Germinal center (tissue), 1 donor: ENCODE data around the gene SPPL2A.
A peak's percentile ranks its signal among the peaks of the same experiment; 100 is the strongest.
"Not testable (repeated sequence)": the region's sequence is repeated elsewhere in the genome, so short reads cannot be mapped to it uniquely, and the experiment has no call there.

ENCODE experiments used
- DNase-seq: peaks from one replicate; pipeline ENCODE4 v3.0.0; 2012; ENCODE audit warnings: mixed read lengths, low spot score

The SPPL2A gene, protein sequence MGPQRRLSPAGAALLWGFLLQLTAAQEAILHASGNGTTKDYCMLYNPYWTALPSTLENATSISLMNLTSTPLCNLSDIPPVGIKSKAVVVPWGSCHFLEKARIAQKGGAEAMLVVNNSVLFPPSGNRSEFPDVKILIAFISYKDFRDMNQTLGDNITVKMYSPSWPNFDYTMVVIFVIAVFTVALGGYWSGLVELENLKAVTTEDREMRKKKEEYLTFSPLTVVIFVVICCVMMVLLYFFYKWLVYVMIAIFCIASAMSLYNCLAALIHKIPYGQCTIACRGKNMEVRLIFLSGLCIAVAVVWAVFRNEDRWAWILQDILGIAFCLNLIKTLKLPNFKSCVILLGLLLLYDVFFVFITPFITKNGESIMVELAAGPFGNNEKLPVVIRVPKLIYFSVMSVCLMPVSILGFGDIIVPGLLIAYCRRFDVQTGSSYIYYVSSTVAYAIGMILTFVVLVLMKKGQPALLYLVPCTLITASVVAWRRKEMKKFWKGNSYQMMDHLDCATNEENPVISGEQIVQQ

DNA sequence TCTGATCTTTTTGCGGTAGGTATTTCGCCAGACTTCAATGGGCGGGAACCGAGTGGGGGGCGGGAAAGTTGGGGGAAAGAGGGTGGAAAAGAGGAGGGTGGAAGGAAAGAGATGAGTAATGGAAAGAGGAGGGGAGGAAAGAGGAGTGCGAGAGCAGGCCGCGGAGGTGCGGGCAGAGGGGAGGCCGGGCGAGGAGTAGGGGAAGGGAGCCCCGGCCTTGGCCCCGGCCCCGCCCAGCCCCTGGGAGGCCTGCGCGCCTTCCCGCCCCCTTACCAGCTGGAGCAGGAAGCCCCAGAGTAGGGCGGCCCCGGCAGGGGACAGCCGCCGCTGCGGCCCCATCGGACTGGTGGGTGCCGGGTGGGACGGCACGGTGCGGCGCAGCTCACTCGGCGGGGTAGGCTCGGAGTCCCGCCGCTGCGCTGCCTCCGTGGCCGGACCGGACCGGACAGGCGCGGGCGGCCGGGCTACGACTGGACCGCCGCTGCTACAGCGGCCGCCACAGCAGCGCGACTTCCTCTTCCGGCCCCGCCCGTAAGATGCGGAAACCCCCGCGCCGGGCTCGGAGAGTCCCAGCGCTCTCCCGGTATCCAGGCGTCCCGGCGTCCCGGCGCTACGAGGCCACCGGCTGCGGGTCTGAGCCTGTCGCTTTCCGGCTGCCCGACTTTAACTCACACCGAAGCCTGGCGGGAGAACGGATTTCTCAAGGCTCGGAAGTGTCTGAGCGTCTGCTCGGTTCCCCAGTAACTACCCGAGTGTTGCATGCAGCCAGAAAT, at the start of gene SPPL2A:
SPPL2A (minus strand) TSS at position 512 of the 773 bp plus-strand sequence; CDS start at position 339, 173 bp downstream.
- peak; percentile 93 for DNase-seq

DNA sequence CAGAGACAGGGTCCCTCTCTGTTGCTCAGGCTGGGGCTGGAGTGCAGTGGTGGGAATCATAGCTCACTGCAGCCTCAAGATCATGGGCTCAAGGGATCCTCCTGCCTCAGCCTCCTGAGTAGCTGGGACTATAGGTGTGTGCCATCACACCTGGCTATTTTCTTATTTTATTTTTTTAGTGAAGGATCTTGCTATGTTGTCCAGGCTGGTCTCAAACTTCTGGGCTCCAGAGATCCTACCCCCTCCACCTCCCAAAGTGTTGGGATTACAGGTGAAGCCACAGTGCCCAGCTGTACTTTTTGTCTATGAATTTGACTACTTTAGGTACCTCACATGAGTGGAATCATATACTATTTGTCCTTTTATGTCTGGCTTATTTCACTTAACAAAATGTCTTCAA, 49.1 kb upstream of the SPPL2A start:
- DNase-seq = no peak

DNA sequence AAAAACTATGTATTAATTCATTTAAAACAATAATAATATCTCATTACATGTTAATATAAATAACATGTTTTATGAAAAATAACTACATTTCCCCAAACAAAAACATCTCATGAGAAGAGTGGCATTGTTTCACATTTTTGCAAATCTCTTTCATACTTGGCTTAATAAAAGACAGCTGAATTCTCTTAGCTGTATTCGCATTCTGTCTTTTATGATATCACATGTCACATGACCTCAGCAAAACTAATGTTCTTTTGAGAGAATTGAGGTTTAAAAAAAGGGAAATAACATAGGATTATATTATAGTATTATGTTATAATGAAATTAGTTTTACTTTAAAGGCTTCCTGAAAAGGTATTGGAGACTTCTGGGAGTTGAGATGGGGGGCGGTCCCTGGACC, 48.4 kb upstream of the SPPL2A start:
- no peak for DNase-seq

DNA sequence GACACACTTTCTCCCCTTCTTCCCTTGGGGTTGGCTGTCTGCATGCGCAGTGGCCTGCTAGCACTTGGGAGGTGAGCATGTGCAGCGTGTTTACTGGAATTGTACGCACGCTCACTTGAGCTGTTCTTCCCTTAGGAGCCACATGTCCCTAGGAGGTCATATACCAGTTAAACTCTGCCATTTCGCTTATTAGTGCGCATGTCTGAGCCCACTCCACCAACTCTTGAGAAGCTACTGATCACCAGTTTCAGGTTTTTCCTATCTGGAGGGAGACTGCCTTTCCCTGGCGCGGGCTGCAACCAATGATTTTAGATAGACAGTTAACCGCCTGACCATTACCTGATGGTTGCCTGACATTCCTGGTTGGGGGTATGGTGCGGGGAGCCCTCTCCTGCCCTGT, 47.6 kb upstream of the SPPL2A start:
- no peak for DNase-seq

DNA sequence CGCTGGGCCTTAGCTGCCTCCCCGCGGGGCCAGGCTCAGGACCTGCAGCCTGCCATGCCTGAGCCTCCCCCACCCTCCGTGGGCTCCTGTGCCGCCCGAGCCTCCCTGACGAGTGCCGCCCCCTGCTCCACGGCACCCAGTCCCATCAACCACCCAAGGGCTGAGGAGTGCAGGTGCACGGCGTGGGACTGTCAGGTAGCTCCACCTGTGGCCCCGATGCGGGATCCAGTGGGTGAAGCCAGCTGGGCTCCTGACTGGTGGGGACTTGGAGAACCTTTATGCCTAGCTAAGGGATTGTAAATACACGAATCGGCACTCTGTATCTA, 46.6 kb upstream of the SPPL2A start:
- not testable (repeated sequence) for DNase-seq

DNA sequence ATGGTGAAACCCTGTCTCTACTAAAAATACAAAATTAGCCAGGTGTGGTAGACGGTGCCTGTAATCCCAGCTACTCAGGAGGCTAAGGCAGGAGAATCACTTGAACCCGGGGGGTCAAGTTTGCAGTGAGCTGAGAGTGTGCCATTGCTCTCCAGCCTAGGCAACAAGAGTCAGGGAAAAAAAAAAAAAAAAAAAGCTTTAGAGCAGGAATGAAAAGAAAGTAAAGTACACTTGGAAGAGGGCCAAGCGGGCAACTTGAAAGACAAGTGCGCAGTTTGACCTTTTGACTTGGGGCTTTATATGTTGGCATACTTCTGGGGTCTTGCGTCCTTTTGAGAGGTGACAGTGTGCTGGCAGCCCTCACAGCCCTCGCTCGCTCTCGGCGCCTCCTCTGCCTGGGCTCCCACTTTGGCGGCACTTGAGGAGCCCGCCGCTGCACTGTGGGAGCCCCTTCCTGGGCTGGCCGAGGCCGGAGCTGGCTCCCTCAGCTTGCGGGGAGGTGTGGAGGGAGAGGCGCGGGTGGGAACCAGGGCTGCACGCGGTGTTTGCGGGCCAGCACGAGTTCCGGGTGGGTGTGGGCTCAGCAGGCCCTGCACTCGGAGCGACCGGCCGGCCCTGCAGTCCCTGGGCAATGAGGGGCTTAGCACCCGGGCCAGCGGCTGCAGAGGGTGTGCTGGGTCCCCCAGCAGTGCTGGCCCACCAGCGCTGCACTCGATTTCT, 46.1 kb upstream of the SPPL2A start:
- DNase-seq = not testable (repeated sequence)

DNA sequence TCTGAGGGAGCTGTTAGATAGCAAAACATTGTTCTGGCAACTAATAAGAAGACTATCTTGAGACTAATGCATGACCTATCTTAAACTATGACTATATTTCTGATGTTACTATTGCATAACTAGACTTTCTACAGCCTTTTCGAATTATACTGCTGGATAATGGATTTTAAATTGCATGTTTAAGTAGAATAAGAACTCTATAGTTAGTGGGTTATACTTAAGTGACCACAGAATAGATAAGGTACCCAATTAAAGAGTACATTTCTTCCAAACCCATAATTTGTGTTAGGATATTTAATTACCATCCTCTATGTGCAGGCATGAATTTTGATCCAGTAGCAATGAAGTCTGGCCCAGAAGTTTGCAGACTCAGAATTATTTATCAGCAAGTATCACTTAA, 44.6 kb upstream of the SPPL2A start:
- DNase-seq = no peak

DNA sequence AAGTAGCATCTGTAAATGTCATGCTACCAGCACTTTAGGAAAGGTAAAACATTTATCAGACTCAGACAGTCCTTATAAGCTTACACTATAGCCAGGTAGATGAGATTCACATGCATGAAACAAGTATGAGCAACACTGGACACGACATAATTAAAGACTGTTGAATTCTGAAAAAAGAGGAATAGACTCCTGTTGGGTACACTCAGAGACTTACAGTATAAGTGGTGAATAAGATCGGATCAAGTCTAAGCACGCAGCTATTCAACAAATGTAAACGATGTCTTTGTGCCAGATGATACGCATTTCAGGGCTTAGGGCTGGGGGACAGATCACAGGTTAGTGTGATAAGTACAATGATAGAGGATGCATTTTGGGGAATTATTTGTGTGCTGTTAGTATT, 43.2 kb upstream of the SPPL2A start:
- no peak for DNase-seq

DNA sequence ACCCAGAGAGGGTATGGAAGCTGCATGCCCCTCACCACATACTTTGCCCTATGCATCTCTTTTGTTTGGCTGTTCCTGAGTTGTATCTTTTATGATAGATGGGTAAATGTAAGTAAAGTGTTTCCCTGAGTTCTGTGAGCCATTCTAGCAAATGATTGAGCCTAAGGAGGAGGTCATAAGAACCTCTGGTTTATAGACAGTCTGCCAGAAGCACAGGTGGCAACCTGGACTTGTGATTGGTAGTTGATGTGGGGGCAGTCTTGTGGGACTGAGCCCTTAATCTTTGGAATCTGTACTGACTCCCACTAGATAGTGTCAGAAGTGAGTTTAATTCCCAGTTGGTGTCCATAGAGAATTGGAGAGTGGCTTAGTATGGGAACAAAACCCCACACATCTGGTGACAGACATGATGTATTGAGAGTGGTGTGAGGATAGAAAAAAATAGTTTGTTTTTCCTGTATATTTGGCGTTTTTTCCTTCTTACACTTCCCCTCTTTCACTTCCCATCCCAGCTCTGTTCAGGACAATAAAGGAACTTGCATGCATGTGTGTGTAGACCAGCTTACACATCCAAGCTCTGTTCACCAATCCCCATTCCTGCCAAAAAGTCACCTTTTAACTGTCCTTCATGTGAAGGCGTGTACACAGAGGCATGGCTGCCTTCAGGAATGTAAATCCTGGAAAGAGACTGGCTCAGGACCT, 38.1 kb upstream of the SPPL2A start:
- DNase-seq = no peak

DNA sequence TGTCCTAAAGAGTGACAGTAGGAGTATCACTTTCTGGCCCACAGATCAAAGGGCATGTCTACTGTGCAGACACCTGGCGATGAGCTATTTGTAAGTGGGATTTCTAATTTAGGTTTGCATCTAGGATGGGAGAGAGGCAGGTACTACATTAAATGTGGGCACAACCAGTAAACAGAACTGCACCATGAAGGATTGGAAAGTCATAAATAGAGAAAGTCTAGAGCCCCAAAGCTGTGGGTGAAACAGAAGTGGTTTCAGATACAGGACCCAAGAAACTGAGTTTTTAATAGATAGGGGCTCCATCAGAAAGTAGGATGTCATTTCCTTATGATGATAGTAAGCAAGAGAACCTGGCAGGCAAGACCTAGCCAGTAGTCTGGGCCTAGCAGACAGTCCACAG, 35.2 kb upstream of the SPPL2A start:
- DNase-seq = no peak

DNA sequence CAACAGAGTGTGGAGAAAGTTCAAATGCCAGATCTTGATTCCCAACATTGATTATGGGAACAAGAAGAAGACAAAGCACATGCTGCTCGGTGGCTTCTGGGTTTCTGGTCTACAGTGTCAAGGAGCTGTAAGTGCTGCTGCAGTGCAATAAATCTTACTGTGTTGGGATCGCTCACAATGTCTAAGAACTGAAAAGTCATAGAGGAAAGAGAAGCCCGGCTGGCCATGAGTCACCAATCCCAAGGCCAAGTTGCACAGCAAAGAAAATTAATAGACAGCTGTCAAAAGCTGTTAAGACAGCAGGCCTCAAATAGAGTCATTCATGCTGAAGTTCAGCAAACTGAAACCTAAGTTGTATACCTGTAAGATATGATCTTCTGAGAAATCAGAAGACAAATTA, 33.2 kb upstream of the SPPL2A start:
- no peak for DNase-seq

DNA sequence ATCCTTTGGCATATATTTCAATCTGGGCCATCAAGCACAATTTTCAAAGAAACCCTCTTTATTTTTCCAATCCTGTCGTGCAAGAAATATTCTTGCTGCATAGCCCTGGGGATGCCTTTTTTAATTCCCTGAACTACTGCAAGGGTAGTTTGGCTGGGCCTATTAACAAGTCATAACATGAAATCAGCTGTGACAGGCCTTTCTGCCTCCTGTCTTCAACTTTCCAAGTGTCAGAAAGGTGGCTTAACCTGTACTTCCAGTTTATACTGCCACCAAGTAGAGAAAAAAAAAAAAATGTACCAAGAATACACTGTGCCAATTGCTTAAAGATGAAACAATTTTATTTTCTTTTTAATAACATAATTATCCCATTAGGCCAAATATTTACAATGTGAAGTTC, 32.4 kb upstream of the SPPL2A start:
- DNase-seq = no peak

DNA sequence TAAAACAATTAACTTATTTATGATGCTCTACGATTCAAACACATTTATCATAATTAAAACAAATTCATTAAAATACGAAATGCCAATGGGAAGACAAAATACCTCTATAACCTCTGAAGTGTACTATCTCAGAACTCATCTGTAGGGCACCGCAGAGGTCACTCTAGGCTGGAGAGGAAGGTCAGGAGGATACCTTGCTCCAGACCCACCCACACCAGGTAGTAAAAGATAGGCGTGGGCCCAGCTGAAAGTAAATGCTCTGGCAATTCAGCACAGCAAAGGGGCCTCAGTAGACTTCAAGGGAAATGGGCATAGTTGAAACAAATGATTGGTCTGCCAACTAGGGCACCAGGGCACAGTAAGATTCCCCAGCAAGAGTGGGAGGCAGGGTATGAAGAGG, 26.0 kb upstream of the SPPL2A start:
- DNase-seq = no peak

DNA sequence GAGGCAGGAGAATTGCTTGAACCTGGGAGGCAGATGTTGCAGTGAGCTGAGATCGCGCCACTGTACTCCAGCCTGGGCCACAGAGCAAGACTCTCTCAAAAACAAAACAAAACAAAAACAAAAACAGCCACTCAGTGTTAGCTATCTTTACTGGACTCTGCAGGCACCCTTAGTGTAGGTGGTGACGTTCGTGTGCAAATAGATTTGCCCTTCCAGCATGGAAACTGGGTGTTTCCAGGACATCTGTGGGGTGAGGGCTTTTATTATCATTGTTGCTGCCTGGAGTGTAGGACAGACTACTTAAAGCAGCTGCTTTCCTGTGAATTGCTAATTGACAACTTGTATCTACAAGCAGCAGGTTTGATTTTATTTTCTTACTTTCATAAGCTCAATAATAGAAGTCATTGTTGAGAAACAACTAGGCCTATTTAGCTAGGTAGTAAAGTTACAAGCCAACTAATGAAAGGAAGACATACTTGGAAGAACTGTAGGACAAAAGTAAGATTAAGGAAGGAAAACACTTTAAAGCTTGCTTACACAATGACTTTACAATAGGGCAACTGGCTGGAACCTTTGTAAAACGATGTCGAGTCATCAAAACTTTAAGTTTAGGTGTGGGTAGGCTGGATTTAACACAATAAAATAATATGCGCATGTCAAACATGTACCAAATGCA, 25.4 kb upstream of the SPPL2A start:
- DNase-seq = no peak

DNA sequence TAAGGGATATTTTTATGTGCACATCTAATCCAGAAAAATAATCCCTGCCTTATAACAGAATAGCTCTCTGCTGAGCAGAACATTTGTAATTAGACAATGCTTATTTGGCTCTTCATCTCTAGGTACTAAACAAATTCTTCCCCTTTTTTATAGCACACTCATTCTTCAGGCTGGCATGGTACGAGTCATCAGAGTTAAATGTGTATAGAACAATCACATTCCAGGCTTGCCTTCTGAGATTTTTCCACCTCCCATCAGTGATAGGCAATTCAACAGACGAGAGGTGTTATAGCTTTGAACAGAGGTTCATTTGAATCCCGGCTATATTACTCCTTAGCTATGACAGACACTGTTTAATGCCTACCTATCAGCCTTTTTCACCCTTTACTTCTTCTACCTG, 21.4 kb upstream of the SPPL2A start:
- no peak for DNase-seq

DNA sequence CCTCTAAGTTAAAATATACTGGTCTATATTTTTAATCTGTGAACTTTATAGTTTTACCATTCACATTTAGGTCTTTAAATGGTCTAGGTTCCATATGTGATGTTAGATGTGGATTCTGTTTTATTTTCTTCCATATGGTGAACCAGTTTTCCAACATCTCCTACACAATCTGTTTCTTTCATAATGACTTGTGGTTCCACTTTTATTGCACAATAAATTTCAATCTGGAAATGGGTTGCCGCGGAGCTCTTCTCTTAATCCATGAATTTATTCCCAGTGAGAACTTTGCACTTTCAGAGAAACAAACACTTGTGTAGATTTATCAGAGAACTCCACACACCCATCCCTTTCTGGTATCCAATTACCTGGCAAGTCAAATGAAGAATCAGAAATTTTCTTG, 20.9 kb upstream of the SPPL2A start:
- DNase-seq = no peak

DNA sequence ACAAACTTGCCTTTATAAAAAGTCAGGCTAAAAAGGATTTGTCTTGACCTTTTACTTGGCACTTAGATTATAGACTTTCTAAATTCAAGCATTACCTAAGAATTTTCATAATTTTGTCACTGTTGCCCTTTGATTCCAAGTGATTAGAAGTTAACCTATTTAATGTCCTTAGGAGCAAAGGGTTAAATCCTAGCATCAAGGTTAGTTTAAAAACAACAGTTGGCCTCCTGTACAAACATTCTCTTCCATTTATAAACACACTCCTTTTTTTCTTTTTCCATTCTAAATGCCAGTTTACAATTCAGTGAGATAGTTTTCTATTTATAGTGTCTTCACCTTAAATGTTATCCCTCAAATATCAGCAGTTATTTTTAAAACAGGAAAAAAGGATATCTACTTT, 18.4 kb upstream of the SPPL2A start:
- no peak for DNase-seq

DNA sequence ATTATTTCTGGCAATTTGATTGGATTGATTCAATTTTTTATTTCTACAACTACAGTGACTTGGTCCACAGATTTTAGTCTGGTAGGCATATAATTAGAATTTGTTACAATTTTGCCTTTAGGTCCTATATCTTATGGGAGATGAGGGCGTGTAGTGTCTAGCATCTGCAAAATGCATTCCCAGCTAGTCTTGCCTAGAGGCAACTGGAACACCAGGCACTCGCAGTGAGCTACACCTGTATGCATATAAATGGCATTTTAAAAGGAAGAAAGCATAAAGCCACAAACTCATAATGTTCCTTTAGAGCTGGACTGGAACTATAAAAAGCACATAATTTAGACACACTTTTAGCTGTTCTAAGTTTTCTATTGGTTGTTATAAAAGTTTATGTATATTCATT, 17.9 kb upstream of the SPPL2A start:
- DNase-seq = no peak

DNA sequence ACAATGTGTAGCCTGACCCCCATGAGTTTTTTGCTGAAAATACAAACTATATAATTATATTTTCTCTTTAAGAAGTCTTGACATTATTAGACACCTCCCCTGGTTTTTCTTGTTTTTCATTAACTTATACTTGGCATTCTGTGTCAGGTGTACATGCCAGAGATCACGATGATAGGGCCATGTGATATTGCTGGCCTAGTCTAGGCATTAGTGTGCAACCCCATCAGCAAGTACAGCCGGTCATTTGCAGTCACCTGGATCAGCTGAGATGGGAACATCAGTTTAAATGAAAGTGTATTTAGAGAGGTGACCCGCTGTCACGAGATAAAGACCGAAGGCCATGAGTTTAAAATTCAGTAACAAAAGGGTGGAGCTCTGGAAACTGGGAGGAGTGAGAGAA, 12.6 kb upstream of the SPPL2A start:
- no peak for DNase-seq

DNA sequence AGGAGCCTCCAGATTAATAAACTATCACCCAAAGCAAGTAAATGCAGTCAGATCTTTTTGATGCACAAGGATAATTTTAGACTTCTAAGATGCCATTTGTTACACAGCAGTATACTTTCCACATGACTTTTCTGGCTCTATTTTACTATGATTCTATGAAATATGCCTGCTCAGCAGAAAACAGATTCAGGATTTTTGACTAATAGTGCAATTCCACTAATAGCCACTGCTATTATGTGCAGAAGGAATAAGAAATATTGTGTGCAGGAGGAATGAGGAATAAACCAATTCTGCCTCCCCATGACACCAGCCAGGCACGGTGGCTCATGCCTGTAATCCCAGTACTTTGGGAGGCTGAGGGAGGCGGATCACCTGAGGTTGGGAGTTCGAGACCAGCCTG, 11.5 kb upstream of the SPPL2A start:
- DNase-seq = no peak

DNA sequence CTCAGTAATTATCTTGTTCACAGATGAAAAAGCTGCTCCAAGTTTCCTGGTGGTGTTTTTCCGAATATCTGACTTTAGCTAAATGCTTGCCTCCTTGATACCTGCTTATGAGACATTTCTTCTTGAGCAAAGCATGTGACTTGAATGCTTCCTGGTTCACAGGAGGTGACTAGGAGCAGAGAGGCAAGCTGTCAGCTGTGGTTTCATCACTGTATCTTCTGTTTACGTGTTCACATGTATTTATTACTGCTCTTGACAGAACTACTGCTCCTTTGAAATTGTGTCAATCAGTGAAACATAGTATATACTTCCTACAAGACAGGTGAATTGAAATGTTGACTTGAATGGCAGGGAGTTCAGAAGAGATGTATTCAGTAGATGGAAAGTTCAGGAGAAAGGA, 8.9 kb upstream of the SPPL2A start:
- DNase-seq = no peak

DNA sequence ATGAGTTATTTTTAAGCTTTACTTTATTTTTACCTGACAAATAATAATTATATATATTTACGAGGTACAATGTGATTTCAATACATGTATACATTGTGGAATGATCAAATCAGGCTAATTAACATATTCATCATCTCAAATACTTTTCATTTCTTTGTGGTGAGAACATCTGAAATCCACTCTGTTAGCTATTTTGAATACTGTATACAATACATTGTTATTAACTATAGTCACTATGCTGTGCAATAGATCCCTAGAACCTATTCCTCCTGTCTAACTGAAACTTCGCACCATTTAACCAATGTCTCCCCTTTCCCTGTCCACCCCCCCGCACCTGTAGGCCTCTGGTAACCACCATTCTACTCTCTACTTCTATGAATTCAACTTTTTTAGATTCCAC, 7.9 kb upstream of the SPPL2A start:
- DNase-seq = no peak
